HG02943 (cell line): ENCODE results near the gene CASKIN2.

Source experiments
- ATAC-seq: cut with Tn5 transposase; IDR thresholded peaks from one replicate; pipeline ENCODE4 v1.9.1; 2021; ENCODE audit warnings: mild to moderate bottlenecking, low read depth, moderate library complexity; ENCODE audit not compliant: unreplicated experiment

The CASKIN2 gene

GRCh38 chr17:75515496-75516254, at the start of gene CASKIN2:
CASKIN2 (minus strand) TSS chr17:75515537; CDS start chr17:75513804, 1,733 bp downstream.
- peak; percentile 41 for ATAC-seq

GRCh38 chr17:75565066-75565465, 49.7 kb upstream of the CASKIN2 start:
- ATAC-seq = no peak

DNA sequence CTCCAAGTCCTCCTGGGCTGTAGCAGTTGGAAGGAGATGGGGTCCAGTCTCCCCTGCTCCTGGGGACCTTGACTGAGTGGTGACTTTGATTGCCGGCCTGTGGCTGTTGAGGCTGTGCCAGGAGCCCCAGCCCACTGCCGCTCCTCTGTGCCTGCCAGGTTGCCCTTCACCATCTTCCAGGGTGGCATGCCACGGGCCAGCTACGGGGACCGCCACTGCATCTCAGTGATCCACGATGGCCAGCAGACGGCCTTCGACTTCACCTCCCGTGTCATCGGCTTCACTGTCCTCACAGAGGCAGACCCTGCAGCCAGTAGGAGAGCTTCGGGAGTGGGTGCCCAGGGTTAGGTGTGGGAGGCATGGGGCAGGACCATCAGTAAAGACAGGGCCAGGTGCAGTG, 48.9 kb upstream of the CASKIN2 start:
- ATAC-seq = no peak

- ATAC-seq = no peak
Measured at GRCh38 chr17:75563063-75563758, 47.9 kb upstream of the CASKIN2 start.

DNA sequence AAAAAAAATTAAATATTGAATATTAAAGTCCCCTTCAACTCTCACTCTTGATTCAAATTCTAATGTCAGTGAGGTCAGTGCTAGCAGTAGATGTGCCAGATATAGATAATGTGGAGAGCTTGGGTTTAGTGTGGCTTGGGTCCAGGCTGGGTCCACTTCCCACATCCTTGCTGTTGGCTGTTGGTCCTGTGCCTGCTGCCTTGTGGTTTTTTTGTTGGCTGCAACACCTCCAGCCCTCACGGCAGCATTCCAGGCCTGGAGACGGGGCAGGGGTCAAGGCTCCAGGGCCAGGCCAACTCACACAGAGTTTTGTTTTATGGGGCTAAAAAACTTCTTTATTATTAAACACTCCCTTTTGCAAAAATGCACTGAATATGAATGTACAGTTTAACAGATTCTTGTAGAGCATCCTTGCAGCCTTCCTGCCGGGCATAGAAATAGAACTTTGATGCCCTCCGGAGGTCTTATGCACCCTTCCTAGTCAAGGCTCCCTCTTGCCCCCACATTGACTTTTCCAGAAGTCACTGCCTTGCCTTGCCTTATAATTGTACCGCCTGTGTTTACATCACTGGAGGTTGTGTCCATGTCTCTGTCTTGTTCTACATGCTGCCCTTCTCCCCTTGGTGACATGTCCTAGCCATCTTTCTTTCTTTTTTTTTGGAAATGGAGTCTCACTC, 46.7 kb upstream of the CASKIN2 start:
- no peak for ATAC-seq

DNA sequence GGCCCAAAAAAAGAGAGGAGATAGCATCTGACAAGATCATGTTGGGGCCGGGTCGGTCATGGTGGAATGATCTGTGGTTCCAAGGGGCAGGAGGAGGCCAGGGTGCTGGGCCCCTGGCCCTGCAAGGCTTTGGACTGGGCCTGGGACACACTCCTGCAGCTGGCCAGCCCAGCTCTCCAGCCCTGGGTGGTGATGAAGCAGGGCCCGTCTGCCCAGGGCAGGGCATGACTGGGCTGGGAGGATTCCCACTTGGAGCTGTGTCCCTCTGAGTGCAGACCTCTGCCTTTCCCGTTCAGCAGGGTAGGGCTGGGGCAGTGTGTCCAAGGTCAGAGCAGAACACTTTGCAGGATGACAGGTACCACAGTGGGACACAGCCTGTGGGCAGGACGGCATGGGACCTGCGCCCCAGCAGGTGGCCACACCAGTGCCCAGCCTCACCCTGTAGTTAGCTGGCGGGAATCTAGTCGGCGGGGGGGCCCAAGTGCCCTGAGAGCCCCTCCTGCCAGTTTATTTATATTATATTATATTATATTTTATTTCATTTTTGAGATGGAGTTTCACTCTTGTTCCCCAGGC, 44.7 kb upstream of the CASKIN2 start:
- no peak for ATAC-seq

- no peak for ATAC-seq
Measured at GRCh38 chr17:75558666-75559530, 43.6 kb upstream of the CASKIN2 start.

- no peak for ATAC-seq
Measured at GRCh38 chr17:75557852-75558665, 42.7 kb upstream of the CASKIN2 start.

DNA sequence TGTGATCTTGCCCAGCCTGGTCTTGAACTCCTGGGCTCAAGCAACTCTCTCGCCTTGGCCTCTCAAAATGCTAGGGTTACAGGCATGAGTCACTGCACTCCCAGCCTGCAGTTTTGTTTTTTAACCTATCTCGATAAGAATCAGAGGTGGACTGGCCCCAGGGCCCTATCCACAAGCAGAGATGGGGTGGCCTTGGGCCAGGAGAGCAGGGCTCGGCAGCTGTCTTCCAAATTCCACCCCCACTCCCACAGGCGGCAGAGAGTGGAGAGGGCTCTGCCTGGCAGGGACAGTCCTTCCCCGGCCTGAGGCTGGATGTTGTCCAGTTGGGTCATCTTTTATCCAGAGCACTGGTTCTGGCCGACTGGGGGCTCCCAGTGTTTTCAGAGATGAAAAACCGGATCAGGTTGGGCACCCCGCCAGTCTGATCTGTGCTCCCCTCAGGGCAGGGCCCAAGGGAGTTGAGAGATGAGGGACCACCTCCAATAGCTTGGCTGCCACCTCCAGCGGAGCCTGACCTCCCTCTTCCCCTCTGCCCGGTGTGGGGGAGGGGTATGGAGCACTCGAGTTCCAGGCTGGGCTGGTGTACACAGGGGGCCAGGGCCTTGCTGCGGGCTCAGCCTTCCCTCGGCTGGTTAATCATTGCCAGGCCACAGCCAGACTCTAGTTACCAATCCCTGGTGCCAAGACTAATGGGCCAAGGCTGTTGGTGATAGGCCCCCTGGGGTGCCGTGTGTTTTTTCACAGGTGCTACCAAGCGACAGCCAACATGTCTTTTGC, 41.9 kb upstream of the CASKIN2 start:
- no peak for ATAC-seq

GRCh38 chr17:75555679-75556153, 40.4 kb upstream of the CASKIN2 start:
- no peak for ATAC-seq

- no peak for ATAC-seq
Measured at GRCh38 chr17:75553295-75554110, 38.2 kb upstream of the CASKIN2 start.

GRCh38 chr17:75552425-75553294, 37.3 kb upstream of the CASKIN2 start:
- ATAC-seq = no peak

DNA sequence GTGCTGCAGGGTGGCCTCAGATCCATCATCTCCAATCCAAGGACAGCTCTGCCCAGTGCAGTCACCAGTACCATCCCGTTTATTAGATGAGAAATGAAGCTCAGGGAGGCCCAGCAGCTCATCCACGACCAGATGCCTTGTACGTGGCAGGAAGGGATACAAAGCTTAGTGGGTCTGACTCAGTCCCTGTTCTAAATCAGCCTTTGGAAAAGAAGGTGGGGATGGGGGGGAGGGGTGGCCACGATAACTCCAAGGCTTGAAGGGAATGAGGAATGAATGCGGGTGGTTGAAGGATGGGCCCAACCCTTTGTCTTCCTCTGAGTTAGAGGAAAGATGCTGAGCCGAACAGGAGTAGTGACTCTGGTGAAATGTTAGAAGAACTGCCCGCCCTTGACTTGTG, 35.9 kb upstream of the CASKIN2 start:
- no peak for ATAC-seq

GRCh38 chr17:75550139-75550465, 34.8 kb upstream of the CASKIN2 start:
- ATAC-seq = no peak

DNA sequence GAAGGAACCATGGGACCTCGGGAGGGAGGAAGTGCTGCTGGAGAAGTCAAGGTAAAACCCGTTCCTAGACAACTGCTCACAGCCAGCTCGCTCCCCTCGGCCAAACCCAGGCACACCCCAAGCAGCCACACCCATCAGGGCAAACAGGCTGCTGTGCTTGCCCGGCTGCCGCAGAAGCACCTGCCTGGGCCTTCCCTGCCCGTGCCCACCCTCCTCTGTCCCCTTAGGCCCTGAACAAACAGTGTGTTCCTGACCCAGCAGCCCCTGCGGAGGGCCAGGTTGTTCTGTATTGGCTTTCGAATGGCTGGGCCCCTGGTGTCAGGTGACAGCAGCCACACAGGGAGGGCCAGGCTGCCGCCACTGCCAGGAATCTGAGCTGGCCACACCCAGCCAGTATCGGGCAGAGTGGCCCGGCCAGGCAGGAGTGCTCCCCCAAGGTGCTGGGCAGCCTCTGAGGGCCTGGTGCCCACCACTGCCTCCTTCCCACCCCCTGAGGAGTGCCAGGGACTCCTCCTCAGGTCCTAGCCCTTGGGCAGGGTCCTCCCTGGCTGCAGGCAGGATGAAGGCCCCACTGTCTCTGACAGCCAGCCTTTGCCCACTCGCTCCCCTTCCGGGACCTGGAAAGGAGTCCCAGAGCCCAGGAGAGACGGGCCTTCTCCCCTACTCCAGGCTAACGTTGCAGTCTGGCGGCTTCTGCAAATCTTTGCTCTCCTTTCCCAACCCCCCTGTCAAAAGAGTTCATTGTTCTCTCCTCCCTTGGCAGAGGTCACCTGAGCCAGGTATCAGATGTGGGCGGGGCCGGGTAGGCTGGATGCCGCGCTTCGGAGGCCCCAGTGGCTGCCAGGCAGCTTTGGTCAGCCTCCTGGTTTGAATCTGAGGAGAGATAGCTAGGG, 34.2 kb upstream of the CASKIN2 start:
- no peak for ATAC-seq

DNA sequence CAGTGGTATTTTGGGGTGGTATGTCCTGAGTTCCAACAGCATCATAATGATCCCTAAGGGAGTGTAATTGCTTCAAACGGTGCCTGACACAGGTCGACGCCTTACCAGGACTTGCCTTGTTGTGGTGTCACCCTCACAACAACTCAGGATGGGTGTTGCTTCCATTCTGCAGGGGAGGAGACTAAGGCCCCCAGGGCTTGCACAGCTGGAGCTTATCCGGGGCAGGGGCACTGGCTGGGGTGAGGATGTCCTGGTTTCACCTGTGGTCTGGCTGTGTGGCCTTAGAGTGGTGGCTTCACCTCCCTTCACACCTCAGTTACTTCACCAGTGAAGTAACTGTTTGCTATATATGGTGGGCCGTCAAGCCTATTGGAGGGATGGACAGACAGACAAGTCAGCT, 33.5 kb upstream of the CASKIN2 start:
- ATAC-seq = no peak
